Mucosa of descending colon (tissue), 3 donors: ENCODE measurements around the gene SERPINC1. TPM values are rescaled to one million over a fixed set of nuclear protein-coding genes. Genes with fewer than 3 reads are reported as not detected.

Experiments
- ATAC-seq: fragments of 200-7000 bp; cut with Tn5 transposase; one replicate; pipeline ENCODE4 v1.9.1; 2020; ENCODE audit warnings: mild to moderate bottlenecking, moderate library complexity
- DNase-seq, 3 donors: peaks; one replicate each; pipeline ENCODE4 v3.0.0-alpha.2; 2020
- H3K36me3 ChIP-seq: fragments of 200-600 bp; one replicate; pipeline ENCODE4 v1.8.0; 2021; ENCODE audit warnings: low read depth, mild to moderate bottlenecking
- H3K4me1 ChIP-seq: fragments of 200-600 bp; one replicate; pipeline ENCODE4 v1.8.0; 2021; ENCODE audit warnings: low read depth, mild to moderate bottlenecking
- H3K4me3 ChIP-seq: fragments of 200-600 bp; one replicate; pipeline ENCODE4 v1.8.0; 2021; ENCODE audit warnings: mild to moderate bottlenecking
- H3K9me3 ChIP-seq: fragments of 200-600 bp; one replicate; pipeline ENCODE4 v1.8.0; 2021; ENCODE audit warnings: mild to moderate bottlenecking
- CTCF ChIP-seq: fragments of 200-600 bp; IDR thresholded peaks from one replicate; pipeline ENCODE4 v1.8.0; 2022; ENCODE audit warnings: antibody characterized with exemption, mild to moderate bottlenecking
- intact Hi-C, 2 donors: fragments of 100-400 bp; cut with DNase I in 1 of 2; cut with micrococcal nuclease in 1 of 2; formaldehyde crosslinking; loops; one replicate each; pipeline versions ENCODE4 v1.11.0 to v1.11.1; 2022; cut with DNase I, micrococcal nuclease
- total RNA-seq, 3 donors: library from RNA; stranded (reverse); fragmentation: NEBNext Ultra II Directional in 2 of 3; extraction: Animal tissue kit (Norgen Biotek cat#: 25700) in 2 of 3; gene quantifications; one replicate each; pipeline versions ENCODE4 v1.2.1 to v1.2.4, GENCODE V29; 2021 to 2023
- donor health status: DM: no; HTN: no; CAD: no; lungs with moderate emphysema.
- donor health status: DM: no; HTN: no; CAD: no.
- donor health status: DM: no; HTN: yes; CAD: no.

Gene SERPINC1
- total RNA-seq, 3 donors from 2014 or later: not detected

- no peak for ATAC-seq
- DNase-seq: no peak
- H3K36me3 ChIP-seq: no peaks in the 10 kb centered on the region
Observed at GRCh38 chr1:173857363-173857917, 59.7 kb downstream of the SERPINC1 start.

DNA sequence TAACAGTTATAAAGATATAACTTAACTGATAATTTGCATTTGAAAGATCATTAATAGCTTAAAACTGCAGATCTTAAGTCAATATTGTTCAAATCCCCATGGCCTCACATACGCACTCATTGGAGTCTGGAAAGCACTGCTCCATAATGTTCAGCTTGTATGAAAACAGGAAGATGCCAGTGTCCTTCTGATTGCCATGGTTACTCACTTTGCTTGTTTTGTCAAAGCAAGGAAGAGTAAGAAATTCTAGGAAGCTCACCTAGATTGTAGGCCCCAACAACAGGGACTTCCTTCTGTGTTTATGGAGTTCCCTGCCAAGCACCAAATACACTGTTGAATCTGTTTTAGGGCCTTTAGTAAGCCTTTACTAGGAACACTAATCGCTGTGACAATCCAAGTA lies 60.2 kb downstream of the SERPINC1 start:
- intact Hi-C loops: no loop called here
- Histone ChIP-seq H3K4me1 (no peaks in the 10 kb centered on the region), H3K4me3 (no peak overlapping the region), H3K9me3 (no peaks in the 10 kb centered on the region), H3K36me3 (no peaks in the 10 kb centered on the region)
- TF ChIP-seq CTCF: no peak
- DNase-seq (no peak), ATAC-seq (no peak)

More at GRCh38 chr1:173857363-173857917, 59.7 kb downstream of the SERPINC1 start:
- H3K4me1 ChIP-seq: no peaks in the 10 kb centered on the region
- no peak for TF ChIP-seq CTCF
- H3K4me3 ChIP-seq: no peak overlapping the region
- H3K9me3 ChIP-seq: no peaks in the 10 kb centered on the region
- intact Hi-C loops: no loop called here

- no peak for DNase-seq
- H3K4me1 ChIP-seq: no peaks in the 10 kb centered on the region
- no peak for ATAC-seq
- no peaks in the 10 kb centered on the region for H3K36me3 ChIP-seq
- no peak for TF ChIP-seq CTCF
- no peaks in the 10 kb centered on the region for H3K9me3 ChIP-seq
- no peak overlapping the region for H3K4me3 ChIP-seq
- intact Hi-C loops: no loop called here
Observed at GRCh38 chr1:173856014-173856413, 61.1 kb downstream of the SERPINC1 start.

Other genes starting within 250 kb of the SERPINC1 start
- 1 to 10 TPM in 2 of 3 donors, under 1 TPM in 1; 0.55 to 2.1 (median 1.1) TPM for gene ANKRD45, start 247.5 kb downstream of the SERPINC1 start, total RNA-seq
- 10 to 100 TPM; 18.3 to 34.8 (median 25.1) TPM for gene KLHL20, start 202.3 kb downstream of the SERPINC1 start, total RNA-seq
- gene DARS2, start 92.7 kb downstream of the SERPINC1 start, total RNA-seq: 10 to 100 TPM; 15.2 to 29.4 (median 21.6) TPM
- 1 to 10 TPM; 6.5 to 8.3 (median 6.7) TPM for gene CENPL, start 92.4 kb downstream of the SERPINC1 start, total RNA-seq
- 100 to 1,000 TPM; 207 to 252 (median 224) TPM for gene GAS5, start 49.3 kb downstream of the SERPINC1 start, total RNA-seq
- 10 to 100 TPM in 2 of 3 donors, 1 to 10 TPM in 1; 9.3 to 13.2 (median 12.0) TPM for gene ZBTB37, start 48.9 kb downstream of the SERPINC1 start, total RNA-seq
- gene RC3H1, start 105.0 kb upstream of the SERPINC1 start, total RNA-seq: 10 to 100 TPM; 38.0 to 51.2 (median 50.1) TPM
- gene RABGAP1L, start 242.2 kb upstream of the SERPINC1 start, total RNA-seq: 10 to 100 TPM; 46.1 to 74.7 (median 59.2) TPM